Upper lobe of left lung (tissue), 4 donors: Measurements from ENCODE around the gene LAMA5.

Experiments
- EP300 ChIP-seq, 4 donors: sonication (generic); formaldehyde crosslinking; IDR thresholded peaks; one replicate each; pipeline ENCODE4 v1.5.1; 2017; ENCODE audit warnings: antibody characterized with exemption in 4 of 4, control low read depth in 2 of 4
- POLR2A ChIP-seq, 4 donors: fragments of 450-650 bp; IDR thresholded peaks; one replicate each; pipeline ENCODE4 v1.5.1; 2016 to 2017; ENCODE audit warnings: antibody characterized with exemption in 4 of 4, mild to moderate bottlenecking in 2 of 4
- TF ChIP-seq, protein P1 (sequence below), 6 experiments: fragments of 450-650 bp in 4 of 6; fragments of 200-600 bp in 2 of 6; sonication (generic) in 2 of 6; IDR thresholded peaks; one replicate each; pipeline ENCODE4 v1.5.1; 2016 to 2019; ENCODE audit warnings: antibody characterized with exemption in 6 of 6

DNA sequence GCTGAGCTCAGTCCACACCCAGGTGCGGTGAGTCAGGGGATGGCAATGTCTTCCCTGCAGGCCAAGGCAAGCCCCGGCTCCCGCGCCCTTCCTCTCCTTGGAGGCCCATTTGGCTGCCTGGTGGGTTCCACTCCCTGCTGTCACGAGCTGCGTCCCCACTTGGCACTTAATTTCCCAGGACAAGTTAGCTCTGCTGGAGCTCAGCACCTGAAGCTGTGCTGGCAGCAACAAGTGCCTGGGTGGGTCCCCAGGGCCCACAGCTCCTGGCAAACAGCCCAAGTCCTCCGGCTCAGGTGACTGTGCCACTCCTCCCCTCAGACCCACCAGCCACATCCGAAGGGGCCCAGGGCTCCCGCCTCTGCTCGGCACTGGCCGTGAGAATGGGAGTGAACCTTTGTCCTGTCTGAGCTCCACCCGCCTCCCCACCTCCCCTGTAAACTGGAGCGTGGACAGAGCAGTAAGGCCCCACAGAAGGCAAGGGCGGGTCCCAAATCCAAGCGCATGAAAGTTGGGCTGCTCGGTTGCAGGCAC is 16.9 kb downstream of the LAMA5 start:
- TF ChIP-seq POLR2A (IDR thresholded peaks at IDR 0.05) (no peak), EP300 (IDR thresholded peaks at IDR 0.05) (no peak)
- TF ChIP-seq, protein P1, sequence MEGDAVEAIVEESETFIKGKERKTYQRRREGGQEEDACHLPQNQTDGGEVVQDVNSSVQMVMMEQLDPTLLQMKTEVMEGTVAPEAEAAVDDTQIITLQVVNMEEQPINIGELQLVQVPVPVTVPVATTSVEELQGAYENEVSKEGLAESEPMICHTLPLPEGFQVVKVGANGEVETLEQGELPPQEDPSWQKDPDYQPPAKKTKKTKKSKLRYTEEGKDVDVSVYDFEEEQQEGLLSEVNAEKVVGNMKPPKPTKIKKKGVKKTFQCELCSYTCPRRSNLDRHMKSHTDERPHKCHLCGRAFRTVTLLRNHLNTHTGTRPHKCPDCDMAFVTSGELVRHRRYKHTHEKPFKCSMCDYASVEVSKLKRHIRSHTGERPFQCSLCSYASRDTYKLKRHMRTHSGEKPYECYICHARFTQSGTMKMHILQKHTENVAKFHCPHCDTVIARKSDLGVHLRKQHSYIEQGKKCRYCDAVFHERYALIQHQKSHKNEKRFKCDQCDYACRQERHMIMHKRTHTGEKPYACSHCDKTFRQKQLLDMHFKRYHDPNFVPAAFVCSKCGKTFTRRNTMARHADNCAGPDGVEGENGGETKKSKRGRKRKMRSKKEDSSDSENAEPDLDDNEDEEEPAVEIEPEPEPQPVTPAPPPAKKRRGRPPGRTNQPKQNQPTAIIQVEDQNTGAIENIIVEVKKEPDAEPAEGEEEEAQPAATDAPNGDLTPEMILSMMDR (IDR thresholded peaks at IDR 0.05) = no peak
